ENCODE data around the gene SKAP1.

- TF ChIP-seq POLR2A (IDR thresholded peaks at IDR 0.05), result no peak
- no peak for TF ChIP-seq CTCF (IDR thresholded peaks at IDR 0.05)
These were observed 26.6 kb upstream of the SKAP1 start for GRCh38 chr17:48456589-48456988.

Measured in ovary (tissue), 3 donors.